Nephron progenitor cell (in vitro differentiated cells): ENCODE data around the gene SEBOX.

Source experiments
- DNase-seq: peaks from one replicate; pipeline ENCODE4 v3.0.0; 2021
- H3K27ac Mint-ChIP-seq: 2 replicates; pipeline ENCODE4 v1.8.0; 2021; ENCODE audit warnings: mild to moderate bottlenecking, moderate library complexity, mixed read lengths
- H3K27me3 Mint-ChIP-seq: 2 replicates; pipeline ENCODE4 v1.8.0; 2021; ENCODE audit warnings: mild to moderate bottlenecking, low read depth, mixed read lengths; ENCODE audit not compliant: poor library complexity
- H3K36me3 Mint-ChIP-seq: 2 replicates; pipeline ENCODE4 v1.8.0; 2021; ENCODE audit warnings: low read depth, mixed read lengths
- H3K4me1 Mint-ChIP-seq: 2 replicates; pipeline ENCODE4 v1.8.0; 2021; ENCODE audit warnings: mixed read lengths
- H3K4me3 Mint-ChIP-seq: 2 replicates; pipeline ENCODE4 v1.8.0; 2021; ENCODE audit warnings: mild to moderate bottlenecking, moderate library complexity, mixed read lengths
- H3K9me3 Mint-ChIP-seq: 2 replicates; pipeline ENCODE4 v1.8.0; 2021; ENCODE audit warnings: mild to moderate bottlenecking, moderate library complexity, mixed read lengths
- TF ChIP-seq, protein P1 (sequence below): fragments of 200-600 bp; sonication (generic); IDR thresholded peaks from 2 replicates; pipeline ENCODE4 v1.5.0; 2021; ENCODE audit warnings: antibody characterized with exemption

SEBOX gene

DNA sequence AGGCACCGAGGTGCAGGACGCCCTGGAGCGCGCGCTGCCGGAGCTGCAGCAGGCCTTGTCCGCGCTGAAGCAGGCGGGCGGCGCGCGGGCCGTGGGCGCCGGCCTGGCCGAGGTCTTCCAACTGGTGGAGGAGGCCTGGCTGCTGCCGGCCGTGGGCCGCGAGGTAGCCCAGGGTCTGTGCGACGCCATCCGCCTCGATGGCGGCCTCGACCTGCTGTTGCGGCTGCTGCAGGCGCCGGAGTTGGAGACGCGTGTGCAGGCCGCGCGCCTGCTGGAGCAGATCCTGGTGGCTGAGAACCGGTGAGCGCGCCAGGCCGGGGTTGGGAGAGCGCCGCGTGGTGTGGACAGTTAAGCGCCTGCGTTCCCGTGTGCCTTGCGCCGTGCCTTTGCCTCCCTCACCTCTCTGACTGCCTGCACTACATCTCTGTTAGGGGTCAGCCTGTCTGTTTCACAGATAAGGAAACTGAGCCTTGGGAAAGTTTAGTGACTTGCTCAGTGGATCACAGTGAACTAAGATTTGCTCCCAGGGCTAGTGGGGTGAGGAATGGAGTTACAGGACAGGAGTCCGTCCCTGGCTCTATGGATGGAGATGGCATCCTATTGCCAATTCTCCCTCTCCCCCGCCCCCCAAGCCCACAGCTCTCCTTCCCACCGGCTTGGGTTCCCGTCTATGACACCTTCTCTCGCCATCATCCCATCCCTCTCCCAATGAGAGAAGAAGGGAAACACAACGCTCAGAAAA is 7.4 kb upstream of the SEBOX start:
- H3K4me3 Mint-ChIP-seq: peak overlapping the region; percentile 72
- H3K36me3 Mint-ChIP-seq: no peaks in the 10 kb centered on the region
- TF ChIP-seq, protein P1, sequence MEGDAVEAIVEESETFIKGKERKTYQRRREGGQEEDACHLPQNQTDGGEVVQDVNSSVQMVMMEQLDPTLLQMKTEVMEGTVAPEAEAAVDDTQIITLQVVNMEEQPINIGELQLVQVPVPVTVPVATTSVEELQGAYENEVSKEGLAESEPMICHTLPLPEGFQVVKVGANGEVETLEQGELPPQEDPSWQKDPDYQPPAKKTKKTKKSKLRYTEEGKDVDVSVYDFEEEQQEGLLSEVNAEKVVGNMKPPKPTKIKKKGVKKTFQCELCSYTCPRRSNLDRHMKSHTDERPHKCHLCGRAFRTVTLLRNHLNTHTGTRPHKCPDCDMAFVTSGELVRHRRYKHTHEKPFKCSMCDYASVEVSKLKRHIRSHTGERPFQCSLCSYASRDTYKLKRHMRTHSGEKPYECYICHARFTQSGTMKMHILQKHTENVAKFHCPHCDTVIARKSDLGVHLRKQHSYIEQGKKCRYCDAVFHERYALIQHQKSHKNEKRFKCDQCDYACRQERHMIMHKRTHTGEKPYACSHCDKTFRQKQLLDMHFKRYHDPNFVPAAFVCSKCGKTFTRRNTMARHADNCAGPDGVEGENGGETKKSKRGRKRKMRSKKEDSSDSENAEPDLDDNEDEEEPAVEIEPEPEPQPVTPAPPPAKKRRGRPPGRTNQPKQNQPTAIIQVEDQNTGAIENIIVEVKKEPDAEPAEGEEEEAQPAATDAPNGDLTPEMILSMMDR: no peak
- no peaks in the 10 kb centered on the region for H3K9me3 Mint-ChIP-seq
- no peak overlapping the region for H3K27ac Mint-ChIP-seq
- peaks cover 36% of the 10 kb centered on the region for H3K4me1 Mint-ChIP-seq
- no peak for DNase-seq
- H3K27me3 Mint-ChIP-seq: peaks cover 39% of the 10 kb centered on the region

DNA sequence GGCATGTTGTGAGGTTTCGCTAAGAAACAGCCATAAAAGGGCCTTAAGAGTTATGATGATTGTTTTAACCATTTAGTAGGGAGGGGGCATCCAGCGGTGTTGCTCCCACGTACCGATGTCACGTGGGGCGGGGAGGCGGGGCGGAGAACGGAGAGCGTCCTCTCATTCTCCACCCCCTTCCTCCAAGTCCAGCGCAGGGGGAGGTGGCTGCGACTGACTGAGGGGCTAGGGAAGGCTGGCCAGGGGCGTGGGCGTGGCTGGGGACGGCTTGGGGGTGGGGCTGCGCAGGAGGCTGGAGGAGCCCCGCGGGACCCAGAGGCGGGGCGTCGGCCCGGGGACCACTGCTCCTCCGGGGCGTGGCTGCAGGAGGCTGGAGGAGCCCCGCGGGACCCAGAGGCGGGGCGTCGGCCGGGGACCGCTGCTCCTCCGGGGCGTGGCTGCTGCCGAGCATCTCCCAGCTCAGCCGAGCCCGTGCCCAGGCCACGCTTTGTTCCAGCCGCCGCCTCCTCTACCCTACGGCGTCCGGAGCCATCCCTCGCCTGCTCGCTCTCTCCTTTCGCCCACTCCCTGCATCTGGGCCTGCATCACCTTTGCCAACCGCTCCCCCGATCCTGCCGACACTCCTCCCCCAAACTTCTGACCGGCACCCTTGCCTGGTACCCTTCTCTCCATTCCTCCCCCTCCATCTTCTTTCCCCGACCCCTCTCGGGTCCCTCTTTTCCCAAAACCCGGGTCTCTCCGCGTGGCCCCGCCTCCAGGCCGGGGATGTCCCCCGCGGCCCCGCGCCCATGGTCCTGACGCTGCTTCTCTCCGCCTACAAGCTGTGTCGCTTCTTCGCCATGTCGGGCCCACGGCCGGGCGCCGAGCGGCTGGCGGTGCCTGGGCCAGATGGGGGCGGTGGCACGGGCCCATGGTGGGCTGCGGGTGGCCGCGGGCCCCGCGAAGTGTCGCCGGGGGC is 6.5 kb upstream of the SEBOX start, which contains the start of gene SARM1:
Gene SARM1 (plus strand): TSS at position 450 of the 958 bp plus-strand sequence. CDS start 339 bp downstream, at position 789.
- Mint-ChIP-seq H3K27me3 (peaks cover 39% of the 10 kb centered on the region), H3K27ac (peak within 1 kb of the TSS; percentile 66), H3K9me3 (no peaks in the 10 kb centered on the region), H3K4me3 (peak within 1 kb of the TSS; percentile 79), H3K4me1 (peaks cover 36% of the 10 kb centered on the region), H3K36me3 (no peaks in the 10 kb centered on the region)
- peak; percentile 98 for DNase-seq
- TF ChIP-seq, protein P1: no peak

DNA sequence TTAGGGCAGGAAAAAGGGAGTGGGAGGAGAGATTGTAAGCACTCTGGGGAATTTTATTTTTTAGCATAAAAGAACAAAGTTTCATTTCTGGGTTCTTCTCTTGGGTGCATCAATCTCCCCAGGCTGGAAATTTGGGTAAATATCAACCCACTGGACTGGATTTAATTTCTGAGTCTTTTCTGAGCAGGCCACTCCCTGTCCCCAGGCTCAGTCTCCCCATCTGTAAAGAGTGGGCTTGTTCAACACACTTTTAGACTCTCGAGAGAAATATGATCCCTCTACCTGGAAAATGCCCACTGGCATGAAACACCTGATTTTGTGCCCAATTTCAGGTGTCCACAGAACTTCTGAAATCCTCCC is 5.7 kb upstream of the SEBOX start:
- no peak for DNase-seq
- H3K27me3 Mint-ChIP-seq: peaks cover 39% of the 10 kb centered on the region
- TF ChIP-seq, protein P1: no peak
- peak overlapping the region; percentile 66 for H3K27ac Mint-ChIP-seq
- H3K4me1 Mint-ChIP-seq: peaks cover 36% of the 10 kb centered on the region
- no peaks in the 10 kb centered on the region for H3K36me3 Mint-ChIP-seq
- H3K9me3 Mint-ChIP-seq: no peaks in the 10 kb centered on the region
- H3K4me3 Mint-ChIP-seq: peak overlapping the region; percentile 79

DNA sequence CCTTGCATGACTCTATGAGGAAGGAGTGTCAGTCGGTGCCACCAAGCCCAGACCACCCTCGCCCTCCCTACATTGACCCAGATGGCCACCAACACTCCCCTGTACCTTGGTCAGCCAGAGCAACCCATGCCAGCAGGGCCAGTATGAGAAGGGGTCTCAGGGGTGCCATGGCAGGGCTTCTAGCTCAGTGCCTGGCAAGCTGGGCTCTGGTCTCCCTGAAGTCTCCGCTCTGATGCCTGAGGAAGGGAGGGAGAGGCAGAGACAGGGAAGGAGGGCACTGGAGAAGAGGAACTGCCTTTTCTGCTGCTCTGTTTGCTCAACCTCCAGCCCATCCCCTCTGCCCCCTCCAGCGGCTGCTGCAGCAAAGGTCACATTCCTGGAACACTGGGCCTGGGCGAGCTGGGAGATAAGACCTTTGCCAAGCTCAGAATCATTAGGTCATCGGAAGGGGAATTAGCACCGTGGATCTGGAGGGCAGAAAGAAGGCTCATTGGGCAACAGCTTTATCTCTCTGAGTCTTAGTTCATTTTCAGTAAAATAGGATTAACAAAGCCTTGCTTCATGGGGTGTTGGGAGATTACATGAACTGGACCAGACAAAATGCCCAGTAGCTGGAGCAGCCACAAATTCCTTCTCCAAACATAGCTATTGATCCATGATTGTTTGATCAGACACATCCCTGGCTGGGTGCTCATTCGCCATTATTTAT is 5.2 kb upstream of the SEBOX start, which contains the start of gene VTN:
Gene VTN (minus strand): TSS at position 273 of the 709 bp plus-strand sequence. CDS start 104 bp downstream, at position 169.
- TF ChIP-seq, protein P1: no peak
- DNase-seq: peak; percentile 61
- Mint-ChIP-seq H3K9me3 (no peaks in the 10 kb centered on the region), H3K4me1 (peaks cover 36% of the 10 kb centered on the region), H3K4me3 (peak within 1 kb of the TSS; percentile 79), H3K27ac (peak within 1 kb of the TSS; percentile 83), H3K36me3 (no peaks in the 10 kb centered on the region), H3K27me3 (peaks cover 38% of the 10 kb centered on the region)

DNA sequence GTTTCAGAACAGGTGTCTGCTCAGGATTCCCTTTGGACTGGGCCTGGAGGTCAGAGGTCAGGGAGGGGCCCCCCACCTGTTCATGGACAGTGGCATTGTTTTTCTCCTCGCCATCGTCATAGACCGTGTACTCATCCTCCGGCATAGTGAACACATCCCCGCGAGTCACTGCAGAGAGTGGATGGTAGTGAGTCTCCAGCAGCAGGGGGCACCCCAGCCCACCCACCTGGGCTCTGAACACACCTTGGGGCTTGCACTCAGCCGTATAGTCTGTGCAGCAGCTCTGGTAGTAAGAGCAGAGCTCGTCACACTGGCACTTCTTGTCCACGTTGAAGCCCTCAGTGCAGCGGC is 4.7 kb upstream of the SEBOX start:
- Mint-ChIP-seq H3K27me3 (peaks cover 33% of the 10 kb centered on the region), H3K9me3 (no peaks in the 10 kb centered on the region), H3K27ac (peak overlapping the region; percentile 83), H3K4me1 (peaks cover 36% of the 10 kb centered on the region), H3K4me3 (no peak overlapping the region), H3K36me3 (no peaks in the 10 kb centered on the region)
- TF ChIP-seq, protein P1: no peak
- DNase-seq: no peak
